Lung (tissue), 12 donors: Measurements from ENCODE around the gene NPPB. TPM values are rescaled to one million over a fixed set of nuclear protein-coding genes. Genes with fewer than 3 reads are reported as not detected.

Experiments
- ATAC-seq: fragments of 200-7000 bp; cut with Tn5 transposase; one replicate; pipeline ENCODE4 v1.9.1; 2020; ENCODE audit warnings: moderate number of reproducible peaks; ENCODE audit not compliant: insufficient read depth, low FRiP score
- DNase-seq, 3 donors: peaks; one replicate each; pipeline ENCODE4 v3.0.0-alpha.2; 2013 to 2017
- H3K27ac ChIP-seq, 2 donors: one replicate each; pipeline ENCODE4 v1.5.1; 2013; ENCODE audit warnings: mild to moderate bottlenecking in 2 of 2, moderate library complexity in 2 of 2, control low read depth in 1 of 2, inconsistent platforms in 1 of 2, low read depth in 1 of 2, low read length in 1 of 2
- H3K27me3 ChIP-seq, 3 donors: one replicate each; pipeline ENCODE4 v1.5.1; 2013; ENCODE audit warnings: low read length in 2 of 3; ENCODE audit not compliant: control insufficient read depth in 3 of 3, insufficient read depth in 3 of 3
- H3K36me3 ChIP-seq, 4 donors: one replicate each; pipeline ENCODE4 v1.5.1; 2013; ENCODE audit warnings: low read length in 4 of 4, mild to moderate bottlenecking in 1 of 4, moderate library complexity in 1 of 4; ENCODE audit not compliant: control insufficient read depth in 4 of 4, insufficient read depth in 4 of 4
- H3K4me1 ChIP-seq, 5 donors: one replicate each; pipeline ENCODE4 v1.5.1; 2013; ENCODE audit warnings: low read length in 5 of 5, mild to moderate bottlenecking in 2 of 5, moderate library complexity in 1 of 5; ENCODE audit not compliant: control insufficient read depth in 5 of 5, insufficient read depth in 5 of 5
- H3K4me3 ChIP-seq: one replicate; pipeline ENCODE4 v1.5.1; 2013; ENCODE audit warnings: mild to moderate bottlenecking, control low read depth, moderate library complexity
- H3K9ac ChIP-seq, 2 donors: one replicate each; pipeline ENCODE4 v1.5.1; 2013; ENCODE audit warnings: low read length in 2 of 2, control low read depth in 1 of 2; ENCODE audit not compliant: insufficient read depth in 1 of 2
- H3K9me3 ChIP-seq, 4 donors: one replicate each; pipeline ENCODE4 v1.5.1; 2013; ENCODE audit warnings: low read length in 3 of 4, mild to moderate bottlenecking in 1 of 4, moderate library complexity in 1 of 4; ENCODE audit not compliant: control insufficient read depth in 4 of 4, insufficient read depth in 3 of 4
- WGBS, 2 donors: extraction: QIAGEN DNeasy Blood & Tissue Kit; methylation state at CpG; one replicate each; pipeline ENCODE4 v1.1.7; 2013; 5-methylcytosine and 5-hydroxymethylcytosine counted together
- polyA plus RNA-seq, 2 donors: library from polyadenylated mRNA; stranded (reverse); fragments of 200-250 nt; gene quantifications; one replicate each; pipeline ENCODE4 v1.2.1, GENCODE V29; 2013
- total RNA-seq, 2 donors: library from RNA; depleted of rRNA in 1 of 2; stranded (reverse); fragments of >200 nt in 1 of 2; gene quantifications; one replicate each; pipeline ENCODE4 v1.2.1, GENCODE V29; 2014 to 2021
- TF ChIP-seq, protein P1 (sequence below): IDR thresholded peaks from 2 replicates; pipeline ENCODE4 v1.5.1; 2012; ENCODE audit warnings: mild to moderate bottlenecking; ENCODE audit errors: control extremely low read depth, extremely low read depth
- donor health status: control.
- donor health status: control.
- donor health status: Bipolar disorder and iron deficiency.
- donor health status: healthy.
- donor health status: DM: yes; HTN: yes; CAD: no.

Gene NPPB
- total and polyA plus RNA-seq, 4 donors: 0.45 to 3.6 (median 1.1) TPM; not detected in 1

- no peak overlapping the region for H3K27ac ChIP-seq
- no peak overlapping the region for H3K4me3 ChIP-seq
- TF ChIP-seq, protein P1, sequence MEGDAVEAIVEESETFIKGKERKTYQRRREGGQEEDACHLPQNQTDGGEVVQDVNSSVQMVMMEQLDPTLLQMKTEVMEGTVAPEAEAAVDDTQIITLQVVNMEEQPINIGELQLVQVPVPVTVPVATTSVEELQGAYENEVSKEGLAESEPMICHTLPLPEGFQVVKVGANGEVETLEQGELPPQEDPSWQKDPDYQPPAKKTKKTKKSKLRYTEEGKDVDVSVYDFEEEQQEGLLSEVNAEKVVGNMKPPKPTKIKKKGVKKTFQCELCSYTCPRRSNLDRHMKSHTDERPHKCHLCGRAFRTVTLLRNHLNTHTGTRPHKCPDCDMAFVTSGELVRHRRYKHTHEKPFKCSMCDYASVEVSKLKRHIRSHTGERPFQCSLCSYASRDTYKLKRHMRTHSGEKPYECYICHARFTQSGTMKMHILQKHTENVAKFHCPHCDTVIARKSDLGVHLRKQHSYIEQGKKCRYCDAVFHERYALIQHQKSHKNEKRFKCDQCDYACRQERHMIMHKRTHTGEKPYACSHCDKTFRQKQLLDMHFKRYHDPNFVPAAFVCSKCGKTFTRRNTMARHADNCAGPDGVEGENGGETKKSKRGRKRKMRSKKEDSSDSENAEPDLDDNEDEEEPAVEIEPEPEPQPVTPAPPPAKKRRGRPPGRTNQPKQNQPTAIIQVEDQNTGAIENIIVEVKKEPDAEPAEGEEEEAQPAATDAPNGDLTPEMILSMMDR: no peak
- H3K27me3 ChIP-seq: no peaks in the 10 kb centered on the region
- ATAC-seq (no peak), DNase-seq (no peak)
- H3K4me1 ChIP-seq: no peaks in the 10 kb centered on the region
- WGBS, 2 donors: 91 to 94% methylated on average over 8 of the region's 8 CpGs
- H3K36me3 ChIP-seq: peaks cover 27 to 78% (median 43%) of the 10 kb centered on the region in 4 donors
- no peak overlapping the region for H3K9ac ChIP-seq
- H3K9me3 ChIP-seq: no peaks in the 10 kb centered on the region
These were observed 25.2 kb downstream of the NPPB start for GRCh38 chr1:11833497-11833896.

- ATAC-seq: no peak
- peaks cover 27 to 73% (median 49%) of the 10 kb centered on the region in 4 donors for H3K36me3 ChIP-seq
- 84 to 93% methylated on average over 9 of the region's 9 CpGs for WGBS, 2 donors
- H3K9ac ChIP-seq: no peak overlapping the region
- no peak overlapping the region for H3K4me3 ChIP-seq
- no peaks in the 10 kb centered on the region for H3K4me1 ChIP-seq
- no peak overlapping the region for H3K27ac ChIP-seq
- H3K9me3 ChIP-seq: no peaks in the 10 kb centered on the region
- no peak for DNase-seq
- TF ChIP-seq, protein P1: no peak
- H3K27me3 ChIP-seq: no peaks in the 10 kb centered on the region
These were observed 26.6 kb downstream of the NPPB start for GRCh38 chr1:11831945-11832725.

- H3K27me3 ChIP-seq: no peaks in the 10 kb centered on the region
- 93 to 98% methylated on average over 19 of the region's 19 CpGs for WGBS, 2 donors
- no peak overlapping the region for H3K4me3 ChIP-seq
- no peaks in the 10 kb centered on the region for H3K4me1 ChIP-seq
- TF ChIP-seq, protein P1: no peak
- no peak overlapping the region for H3K9ac ChIP-seq
- ATAC-seq (no peak), DNase-seq (no peak)
- no peaks in the 10 kb centered on the region for H3K9me3 ChIP-seq
- H3K27ac ChIP-seq: no peak overlapping the region
- H3K36me3 ChIP-seq: peaks cover 24 to 65% (median 41%) of the 10 kb centered on the region in 4 donors
These were observed 30.2 kb downstream of the NPPB start for GRCh38 chr1:11828511-11828910.
